Gastrocnemius medialis (tissue), 4 donors: ENCODE data around the gene PTMA. TPM values are rescaled to one million over a fixed set of nuclear protein-coding genes. Genes with fewer than 3 reads are reported as not detected.

Experiments used
- ATAC-seq, 2 donors: fragments of 150-250 bp; one replicate each; pipeline ENCODE4 v1.9.1; 2016
- DNase-seq, 2 donors: peaks; one replicate each; pipeline ENCODE4 v3.0.0-alpha.2; 2019
- H3K27ac ChIP-seq, 4 donors: fragments of 200-600 bp; sonication (generic); 1 replicate in 1 of 4; 2 replicates in 3 of 4; pipeline ENCODE4 v1.5.1; 2016 to 2018; ENCODE audit warnings: mild to moderate bottlenecking in 2 of 4, moderate library complexity in 1 of 4
- H3K27me3 ChIP-seq, 3 donors: fragments of 200-600 bp; sonication (generic) in 2 of 3; 1 replicate in 1 of 3; 2 replicates in 2 of 3; pipeline versions ENCODE4 v1.5.1 to v1.6.0; 2016 to 2019; ENCODE audit warnings: mild to moderate bottlenecking in 1 of 3, moderate library complexity in 1 of 3
- H3K36me3 ChIP-seq, 2 donors: fragments of 200-600 bp; sonication (generic) in 1 of 2; one replicate each; pipeline ENCODE4 v1.5.1; 2017 to 2018
- H3K4me1 ChIP-seq, 2 donors: fragments of 200-600 bp; sonication (generic) in 1 of 2; one replicate each; pipeline ENCODE4 v1.5.1; 2016 to 2017; ENCODE audit warnings: mild to moderate bottlenecking in 2 of 2
- H3K4me3 ChIP-seq, 4 donors: fragments of 200-600 bp; sonication (generic) in 3 of 4; 1 replicate in 1 of 4; 2 replicates in 3 of 4; pipeline ENCODE4 v1.5.1; 2016 to 2019; ENCODE audit warnings: mild to moderate bottlenecking in 2 of 4
- H3K9me3 ChIP-seq, 3 donors: fragments of 200-600 bp; sonication (generic) in 2 of 3; 1 replicate in 1 of 3; 2 replicates in 2 of 3; pipeline ENCODE4 v1.5.1; 2016 to 2019
- POLR2A ChIP-seq, 2 donors: fragments of 450-650 bp; IDR thresholded peaks; one replicate each; pipeline ENCODE4 v1.6.1; 2017; ENCODE audit warnings: antibody characterized with exemption in 2 of 2, mild to moderate bottlenecking in 2 of 2, moderate library complexity in 2 of 2
- in situ Hi-C, 4 donors: fragments of 200-750 bp; cut with MboI; loops; one replicate each; pipeline versions ENCODE4 v1.15.0 to v1.8.0; 2017; ENCODE audit warnings: low sequenced_read_pairs in 4 of 4
- intact Hi-C: fragments of 100-400 bp; cut with DNase I; formaldehyde crosslinking; loops from one replicate; pipeline ENCODE4 v1.15.1; 2023; ENCODE audit warnings: low total_unique reads
- total RNA-seq, 4 donors: library from RNA; depleted of rRNA; stranded (reverse); fragments of >200 nt; gene quantifications; one replicate each; pipeline versions ENCODE4 v1.1.0 to v1.2.3, GENCODE V29; 2016
- TF ChIP-seq, protein P1 (sequence below), 5 experiments: fragments of 450-650 bp in 3 of 5; fragments of 200-600 bp in 2 of 5; sonication (generic) in 2 of 5; IDR thresholded peaks in 4 of 5; conservative IDR thresholded peaks in 1 of 5; 1 replicate in 4 of 5; 2 replicates in 1 of 5; pipeline ENCODE4 v1.5.1; 2016 to 2019; ENCODE audit warnings: antibody characterized with exemption in 5 of 5, mild to moderate bottlenecking in 3 of 5, moderate library complexity in 3 of 5

Gene PTMA
- total RNA-seq, 4 donors from 2014 or later = 121 to 177 (median 174) TPM

DNA sequence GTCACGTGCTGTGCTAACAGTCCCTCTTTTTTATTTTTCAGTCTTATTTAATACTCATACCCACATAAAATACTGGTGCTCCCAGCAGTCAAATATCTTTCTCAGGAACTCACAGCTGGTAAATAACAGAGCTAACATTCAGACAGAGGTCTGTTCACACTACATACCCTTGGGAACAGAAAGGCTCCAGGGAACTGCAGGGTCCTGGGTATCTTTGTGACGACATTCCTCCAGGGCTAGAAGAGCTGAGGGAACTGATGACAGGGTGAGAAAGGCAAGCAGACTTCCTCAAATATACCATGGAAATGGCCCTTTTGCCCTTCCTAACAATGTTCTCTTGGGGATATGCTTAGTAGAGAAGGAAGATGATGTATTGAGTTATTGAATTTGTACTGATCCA, 53.4 kb downstream of the PTMA start:
- no peaks in the 10 kb centered on the region for H3K9me3 ChIP-seq
- no peak for ATAC-seq
- H3K4me1 ChIP-seq = peaks cover 0 to 8% of the 10 kb centered on the region in 2 donors
- in situ Hi-C loops (no loop called here), intact Hi-C loops (no loop called here)
- H3K27me3 ChIP-seq = no peaks in the 10 kb centered on the region
- TF ChIP-seq POLR2A (IDR thresholded peaks at IDR 0.05) = no peak
- TF ChIP-seq, protein P1, sequence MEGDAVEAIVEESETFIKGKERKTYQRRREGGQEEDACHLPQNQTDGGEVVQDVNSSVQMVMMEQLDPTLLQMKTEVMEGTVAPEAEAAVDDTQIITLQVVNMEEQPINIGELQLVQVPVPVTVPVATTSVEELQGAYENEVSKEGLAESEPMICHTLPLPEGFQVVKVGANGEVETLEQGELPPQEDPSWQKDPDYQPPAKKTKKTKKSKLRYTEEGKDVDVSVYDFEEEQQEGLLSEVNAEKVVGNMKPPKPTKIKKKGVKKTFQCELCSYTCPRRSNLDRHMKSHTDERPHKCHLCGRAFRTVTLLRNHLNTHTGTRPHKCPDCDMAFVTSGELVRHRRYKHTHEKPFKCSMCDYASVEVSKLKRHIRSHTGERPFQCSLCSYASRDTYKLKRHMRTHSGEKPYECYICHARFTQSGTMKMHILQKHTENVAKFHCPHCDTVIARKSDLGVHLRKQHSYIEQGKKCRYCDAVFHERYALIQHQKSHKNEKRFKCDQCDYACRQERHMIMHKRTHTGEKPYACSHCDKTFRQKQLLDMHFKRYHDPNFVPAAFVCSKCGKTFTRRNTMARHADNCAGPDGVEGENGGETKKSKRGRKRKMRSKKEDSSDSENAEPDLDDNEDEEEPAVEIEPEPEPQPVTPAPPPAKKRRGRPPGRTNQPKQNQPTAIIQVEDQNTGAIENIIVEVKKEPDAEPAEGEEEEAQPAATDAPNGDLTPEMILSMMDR (IDR thresholded peaks at IDR 0.05 in 4 of 5, conservative IDR thresholded peaks at IDR 0.05 in 1 of 5) = no peak
- no peak overlapping the region for H3K4me3 ChIP-seq
- H3K36me3 ChIP-seq = no peaks in the 10 kb centered on the region
- no peak overlapping the region for H3K27ac ChIP-seq
- DNase-seq = no peak

Other genes starting within 250 kb of the PTMA start
- 100 to 1,000 TPM in 3 of 4 donors, 10 to 100 TPM in 1; 48.8 to 174 (median 124) TPM for gene NCL, start 244.0 kb upstream of the PTMA start, total RNA-seq
- gene NMUR1, start 178.1 kb upstream of the PTMA start, total RNA-seq = under 1 TPM in 1 of 4 donors, not detected in 3; 0.07 TPM
- gene TEX44, start 115.7 kb upstream of the PTMA start, total RNA-seq = not detected
- gene PDE6D, start 72.8 kb downstream of the PTMA start, total RNA-seq = 10 to 100 TPM; 11.7 to 22.6 (median 17.6) TPM
- 10 to 100 TPM; 14.8 to 24.1 (median 19.4) TPM for gene COPS7B, start 77.9 kb downstream of the PTMA start, total RNA-seq
- not detected for gene NPPC, start 217.9 kb downstream of the PTMA start, total RNA-seq